Left lung (tissue), 10 donors: Measurements from ENCODE around the gene MKRN2OS. TPM values are rescaled to one million over a fixed set of nuclear protein-coding genes. Genes with fewer than 3 reads are reported as not detected.
A peak's percentile ranks its signal among the peaks of the same experiment; 100 is the strongest.

Experiments used
- ATAC-seq: fragments of 200-7000 bp; cut with Tn5 transposase; one replicate; pipeline ENCODE4 v1.9.1; 2020; ENCODE audit warnings: moderate library complexity
- DNase-seq, 4 donors: peaks; one replicate each; pipeline ENCODE4 v3.0.0-alpha.2; 2013 to 2020
- H3K27ac ChIP-seq, 2 donors: fragments of 200-600 bp; sonication (generic) in 1 of 2; one replicate each; pipeline versions ENCODE4 v1.5.0 to v1.8.0; 2020 to 2021
- H3K27me3 ChIP-seq, 2 donors: fragments of 200-600 bp; sonication (generic) in 1 of 2; one replicate each; pipeline versions ENCODE4 v1.5.0 to v1.8.0; 2020 to 2021
- H3K36me3 ChIP-seq, 2 donors: fragments of 200-600 bp; sonication (generic) in 1 of 2; one replicate each; pipeline versions ENCODE4 v1.5.0 to v1.8.0; 2020 to 2021
- H3K4me1 ChIP-seq, 2 donors: fragments of 200-600 bp; one replicate each; pipeline ENCODE4 v1.8.0; 2021
- H3K4me3 ChIP-seq, 2 donors: fragments of 200-600 bp; sonication (generic) in 1 of 2; one replicate each; pipeline versions ENCODE4 v1.5.0 to v1.8.0; 2020 to 2021; ENCODE audit warnings: mild to moderate bottlenecking in 1 of 2
- H3K9me3 ChIP-seq, 2 donors: fragments of 200-600 bp; sonication (generic) in 1 of 2; one replicate each; pipeline versions ENCODE4 v1.5.0 to v1.8.0; 2020 to 2021
- CTCF ChIP-seq, 2 donors: fragments of 200-600 bp; sonication (generic) in 1 of 2; IDR thresholded peaks; one replicate each; pipeline versions ENCODE4 v1.5.0 to v1.8.0; 2021; ENCODE audit warnings: antibody characterized with exemption in 2 of 2
- intact Hi-C, 2 donors: fragments of 100-400 bp; cut with DNase I; formaldehyde crosslinking; loops; one replicate each; pipeline versions ENCODE4 v1.11.2 to v1.14.2; 2022
- polyA plus RNA-seq, 6 donors: library from polyadenylated mRNA; unstranded; fragments of 120-200 nt; gene quantifications; one replicate each; pipeline ENCODE4 v1.2.1, GENCODE V29; 2013; ENCODE audit not compliant: insufficient read length in 6 of 6
- total RNA-seq, 2 donors: library from RNA; stranded (reverse); fragmentation: NEBNext Ultra II Directional; extraction: Animal tissue kit (Norgen Biotek cat#: 25700); gene quantifications; one replicate each; pipeline ENCODE4 v1.2.1, GENCODE V29; 2021
- donor health status: DM: no; HTN: yes; CAD: no.
- donor health status: DM: no; HTN: no; CAD: no.

MKRN2OS gene
- total and polyA plus RNA-seq, 8 donors: 0.52 to 2.1 (median 1.3) TPM

GRCh38 chr3:12578742-12579141 is 33.4 kb upstream of the MKRN2OS start:
- peaks cover 0 to 99% of the 10 kb centered on the region in 2 donors for H3K36me3 ChIP-seq
- no peaks in the 10 kb centered on the region for H3K9me3 ChIP-seq
- ATAC-seq (no peak), DNase-seq (no peak)
- intact Hi-C loops: no loop called here
- no peak overlapping the region for H3K27ac ChIP-seq
- TF ChIP-seq CTCF (IDR thresholded peaks at IDR 0.05): no peak
- H3K27me3 ChIP-seq: no peaks in the 10 kb centered on the region
- H3K4me1 ChIP-seq: peaks cover 0 to 4% of the 10 kb centered on the region in 2 donors
- H3K4me3 ChIP-seq: no peak overlapping the region

- H3K27me3 ChIP-seq: no peaks in the 10 kb centered on the region
- DNase-seq (no peak), ATAC-seq (no peak)
- no peak for TF ChIP-seq CTCF (IDR thresholded peaks at IDR 0.05)
- peaks cover 0 to 99% of the 10 kb centered on the region in 2 donors for H3K36me3 ChIP-seq
- H3K9me3 ChIP-seq: no peaks in the 10 kb centered on the region
- intact Hi-C loops: no loop called here
- H3K27ac ChIP-seq: no peak overlapping the region
- H3K4me3 ChIP-seq: no peak overlapping the region
- H3K4me1 ChIP-seq: peaks cover 0 to 4% of the 10 kb centered on the region in 2 donors
Measured at GRCh38 chr3:12577379-12577778, 32.1 kb upstream of the MKRN2OS start.

- peak overlapping the region in 1 of 2 donors; percentile 5 for H3K27ac ChIP-seq
- intact Hi-C loops: no loop called here
- no peak overlapping the region for H3K4me3 ChIP-seq
- DNase-seq: peak in 2 of 4 donors; percentile 13 to 66
- no peak for ATAC-seq
- H3K9me3 ChIP-seq: no peaks in the 10 kb centered on the region
- H3K27me3 ChIP-seq: no peaks in the 10 kb centered on the region
- no peak for TF ChIP-seq CTCF (IDR thresholded peaks at IDR 0.05)
- H3K36me3 ChIP-seq: peaks cover 0 to 99% of the 10 kb centered on the region in 2 donors
- peaks cover 0 to 4% of the 10 kb centered on the region in 2 donors for H3K4me1 ChIP-seq
Measured at GRCh38 chr3:12574661-12575060, 29.4 kb upstream of the MKRN2OS start.

- Histone ChIP-seq H3K27ac (peak overlapping the region in 1 of 2 donors; percentile 5), H3K4me3 (no peak overlapping the region), H3K36me3 (peaks cover 0 to 99% of the 10 kb centered on the region in 2 donors), H3K9me3 (no peaks in the 10 kb centered on the region), H3K4me1 (peaks cover 0 to 4% of the 10 kb centered on the region in 2 donors), H3K27me3 (no peaks in the 10 kb centered on the region)
- intact Hi-C loops: no loop called here
- DNase-seq (no peak), ATAC-seq (no peak)
- no peak for TF ChIP-seq CTCF (IDR thresholded peaks at IDR 0.05)
Measured at GRCh38 chr3:12574131-12574530, 28.8 kb upstream of the MKRN2OS start.

- Histone ChIP-seq H3K27ac (no peak overlapping the region), H3K27me3 (no peaks in the 10 kb centered on the region), H3K36me3 (peaks cover 0 to 83% of the 10 kb centered on the region in 2 donors), H3K4me1 (peaks cover 0 to 4% of the 10 kb centered on the region in 2 donors), H3K4me3 (no peak overlapping the region), H3K9me3 (peaks cover 0 to under 1% of the 10 kb centered on the region in 2 donors)
- ATAC-seq (no peak), DNase-seq (no peak)
- TF ChIP-seq CTCF (IDR thresholded peaks at IDR 0.05): no peak
- intact Hi-C loops: no loop called here
Measured at GRCh38 chr3:12571986-12572385, 26.7 kb upstream of the MKRN2OS start.
